IMR-90 (cell line): Measurements from ENCODE around the gene STX4. TPM values are rescaled to one million over a fixed set of nuclear protein-coding genes. Genes with fewer than 3 reads are reported as not detected.

Experiments
- ATAC-seq: fragments of 200-7000 bp; cut with Tn5 transposase; 2 replicates; pipeline ENCODE4 v1.9.1; 2020; ENCODE audit warnings: low read depth, mild to moderate bottlenecking, moderate library complexity
- BruUV-seq: library from RNA; stranded (reverse); fragments of 400-500 nt; replicated peaks from 2 replicates; lab custom pipeline; 2021; lab: Mats Ljungman, UMichigan
- CTCF ChIA-PET: fragments of 300-600 bp; formaldehyde crosslinking; extraction: SDS; loops from one replicate; lab custom pipeline; 2021; ENCODE audit warnings: antibody characterized with exemption; lab: Yijun Ruan, JAX
- POLR2A ChIA-PET: fragments of 300-600 bp; sonication (Branson Sonifier 250); formaldehyde crosslinking; loops from one replicate; lab custom pipeline; 2022; ENCODE audit warnings: antibody characterized with exemption; ENCODE audit not compliant: unreplicated experiment; lab: Charles Lee
- DNase-seq: peaks from one replicate; pipeline ENCODE4 v3.0.0; 2013
- H2AFZ ChIP-seq: replicated peaks from 2 replicates; pipeline ENCODE3; 2013; ENCODE audit warnings: low read length, mild to moderate bottlenecking; ENCODE audit not compliant: poor library complexity
- H2AK5ac ChIP-seq: 2 replicates; pipeline ENCODE4 v1.6.1; 2013; ENCODE audit warnings: low read depth, low read length, inconsistent platforms
- H2AK9ac ChIP-seq: replicated peaks from 2 replicates; pipeline ENCODE3; 2013; ENCODE audit warnings: mild to moderate bottlenecking, low read depth, low read length, moderate library complexity; ENCODE audit not compliant: poor library complexity
- H2BK120ac ChIP-seq: 2 replicates; pipeline ENCODE4 v1.6.1; 2013; ENCODE audit warnings: low read depth, low read length, inconsistent platforms
- H2BK15ac ChIP-seq: 3 replicates; pipeline ENCODE4 v1.6.1; 2013; ENCODE audit warnings: low read depth, low read length, inconsistent platforms
- H2BK20ac ChIP-seq: 2 replicates; pipeline ENCODE4 v1.6.1; 2013; ENCODE audit warnings: low read depth, mild to moderate bottlenecking, inconsistent platforms, low read length, moderate library complexity
- H2BK5ac ChIP-seq: 2 replicates; pipeline ENCODE4 v1.6.1; 2013; ENCODE audit warnings: mild to moderate bottlenecking, low read depth, low read length, inconsistent platforms; ENCODE audit not compliant: poor library complexity, severe bottlenecking
- H3K14ac ChIP-seq: replicated peaks from 2 replicates; pipeline ENCODE4 v1.6.1; 2013; ENCODE audit warnings: low read depth, low read length, inconsistent platforms
- H3K18ac ChIP-seq: 2 replicates; pipeline ENCODE4 v1.6.1; 2013; ENCODE audit warnings: low read depth, low read length, control low read depth
- H3K23ac ChIP-seq: 2 replicates; pipeline ENCODE4 v1.6.1; 2013; ENCODE audit warnings: low read depth, low read length, inconsistent platforms
- H3K27ac ChIP-seq: 2 replicates; pipeline ENCODE4 v1.5.1; 2013; ENCODE audit warnings: mild to moderate bottlenecking, control low read depth, low read length; ENCODE audit not compliant: insufficient read depth
- H3K27me3 ChIP-seq: 2 replicates; pipeline ENCODE4 v1.6.1; 2013; ENCODE audit warnings: low read length; ENCODE audit not compliant: control insufficient read depth, insufficient read depth
- H3K36me3 ChIP-seq: 2 replicates; pipeline ENCODE4 v1.6.1; 2013; ENCODE audit warnings: low read length, mixed read lengths; ENCODE audit not compliant: control insufficient read depth, insufficient read depth
- H3K4ac ChIP-seq: 2 replicates; pipeline ENCODE4 v1.6.1; 2013; ENCODE audit warnings: low read depth, low read length, inconsistent platforms
- H3K4me1 ChIP-seq: 2 replicates; pipeline ENCODE4 v1.6.1; 2013; ENCODE audit warnings: low read length, mixed read lengths; ENCODE audit not compliant: control insufficient read depth, insufficient read depth
- H3K4me2 ChIP-seq: 2 replicates; pipeline ENCODE4 v1.6.1; 2013; ENCODE audit warnings: low read depth, mild to moderate bottlenecking, control low read depth, low read length, moderate library complexity
- H3K4me3 ChIP-seq: 2 replicates; pipeline ENCODE4 v1.5.1; 2013; ENCODE audit warnings: low read depth, mild to moderate bottlenecking, control low read depth, low read length, moderate library complexity; ENCODE audit not compliant: insufficient read depth
- H3K56ac ChIP-seq: 2 replicates; pipeline ENCODE4 v1.6.1; 2013; ENCODE audit warnings: low read length, inconsistent platforms; ENCODE audit not compliant: insufficient read depth; ENCODE audit errors: extremely low read depth
- H3K79me1 ChIP-seq, 2 experiments: 2 replicates each; pipeline ENCODE4 v1.6.1; 2013; ENCODE audit warnings: low read length in 2 of 2, inconsistent platforms in 1 of 2, low read depth in 1 of 2
- H3K9ac ChIP-seq: 2 replicates; pipeline ENCODE4 v1.6.1; 2013; ENCODE audit warnings: low read depth, low read length, control low read depth
- H3K9me1 ChIP-seq: 2 replicates; pipeline ENCODE4 v1.6.1; 2013; ENCODE audit warnings: low read length, inconsistent platforms; ENCODE audit not compliant: insufficient read depth
- H3K9me3 ChIP-seq: 2 replicates; pipeline ENCODE4 v1.6.1; 2013; ENCODE audit warnings: low read length; ENCODE audit not compliant: control insufficient read depth, insufficient read depth
- H4K20me1 ChIP-seq: 2 replicates; pipeline ENCODE4 v1.6.1; 2013; ENCODE audit warnings: low read length, inconsistent platforms; ENCODE audit not compliant: insufficient read depth
- H4K5ac ChIP-seq: 2 replicates; pipeline ENCODE4 v1.6.1; 2013; ENCODE audit warnings: mild to moderate bottlenecking, low read depth, low read length, control low read depth
- H4K8ac ChIP-seq, 2 experiments: 2 replicates each; pipeline ENCODE4 v1.6.1; 2013; ENCODE audit warnings: low read depth in 2 of 2, low read length in 2 of 2, control low read depth in 1 of 2, inconsistent platforms in 1 of 2
- H4K91ac ChIP-seq: 2 replicates; pipeline ENCODE4 v1.6.1; 2013; ENCODE audit warnings: low read depth, low read length, inconsistent platforms; ENCODE audit not compliant: insufficient read depth
- BHLHE40 ChIP-seq: fragments of 150-350 bp; IDR thresholded peaks from 2 replicates; pipeline ENCODE4 v1.6.1; 2016; ENCODE audit warnings: mild to moderate bottlenecking, low read depth, low read length
- NFE2L2 ChIP-seq: fragments of 150-350 bp; IDR thresholded peaks from 2 replicates; pipeline ENCODE4 v1.6.1; 2016; ENCODE audit warnings: low read depth, mild to moderate bottlenecking, low read length
- WGBS, 2 experiments: methylation state at CpG; one replicate each; pipeline versions ENCODE4 v1.1.5 to v1.1.7; 2013; ENCODE audit warnings: missing lambda C conversion rate in 2 of 2; ENCODE audit not compliant: insufficient read length in 1 of 2; ENCODE audit errors: extremely low coverage in 2 of 2; 5-methylcytosine and 5-hydroxymethylcytosine counted together
- dilution Hi-C: fragments of 300-500 bp; cut with HindIII; formaldehyde crosslinking; loops from one replicate; pipeline ENCODE4 v1.14.3; 2018; ENCODE audit warnings: low sequenced_read_pairs; ENCODE audit not compliant: unreplicated experiment
- in situ Hi-C: fragments of 300-500 bp; cut with MboI; formaldehyde crosslinking; loops from 3 replicates; pipeline ENCODE4 v1.14.3; 2019; ENCODE audit warnings: low sequenced_read_pairs, inconsistent platforms, mixed read lengths
- intact Hi-C: fragments of 100-400 bp; cut with micrococcal nuclease; formaldehyde crosslinking; loops from 2 replicates; pipeline ENCODE4 v1.10.0; 2022
- polyA plus RNA-seq, 3 experiments: library from polyadenylated mRNA; depleted of rRNA; stranded (reverse); fragments of >200 nt; gene quantifications; 2 replicates each; pipeline ENCODE4 v1.2.3, GENCODE V29; 2012; ENCODE audit warnings: low replicate concordance in 1 of 3
- total RNA-seq: library from RNA; depleted of rRNA; stranded (reverse); fragments of >200 nt; gene quantifications from 2 replicates; pipeline ENCODE4 v1.2.3, GENCODE V29; 2012
- TF ChIP-seq, protein P1 (sequence below): conservative IDR thresholded peaks from 2 replicates; pipeline ENCODE4 v1.5.1; 2012; ENCODE audit warnings: mild to moderate bottlenecking, low read depth, low read length, improper control_type of control experiment

The STX4 gene
- total and polyA plus RNA-seq, 2 of the 4 experiments (the other 2 are of a cell fraction), result 23.5 to 67.9 TPM

GRCh38 chr16:31029272-31029671, 4.1 kb upstream of the STX4 start:
- H4K8ac ChIP-seq, result no peak overlapping the region
- H3K9me3 ChIP-seq, result no peaks in the 10 kb centered on the region
- POLR2A ChIA-PET, result no interaction called here
- CTCF ChIA-PET, result no interaction called here
- no CpG with 5 or more reads among the region's 5 CpGs for WGBS, 2 experiments
- no peak overlapping the region for H2BK15ac ChIP-seq
- H3K18ac ChIP-seq, result no peak overlapping the region
- DNase-seq (no peak), ATAC-seq (no peak)
- no peaks in the 10 kb centered on the region for H3K27me3 ChIP-seq
- H3K14ac ChIP-seq, result no peak overlapping the region
- no peak overlapping the region for H4K91ac ChIP-seq
- no peak overlapping the region for H4K5ac ChIP-seq
- no peak overlapping the region for H3K4me2 ChIP-seq
- no peak for TF ChIP-seq BHLHE40
- TF ChIP-seq, protein P1, sequence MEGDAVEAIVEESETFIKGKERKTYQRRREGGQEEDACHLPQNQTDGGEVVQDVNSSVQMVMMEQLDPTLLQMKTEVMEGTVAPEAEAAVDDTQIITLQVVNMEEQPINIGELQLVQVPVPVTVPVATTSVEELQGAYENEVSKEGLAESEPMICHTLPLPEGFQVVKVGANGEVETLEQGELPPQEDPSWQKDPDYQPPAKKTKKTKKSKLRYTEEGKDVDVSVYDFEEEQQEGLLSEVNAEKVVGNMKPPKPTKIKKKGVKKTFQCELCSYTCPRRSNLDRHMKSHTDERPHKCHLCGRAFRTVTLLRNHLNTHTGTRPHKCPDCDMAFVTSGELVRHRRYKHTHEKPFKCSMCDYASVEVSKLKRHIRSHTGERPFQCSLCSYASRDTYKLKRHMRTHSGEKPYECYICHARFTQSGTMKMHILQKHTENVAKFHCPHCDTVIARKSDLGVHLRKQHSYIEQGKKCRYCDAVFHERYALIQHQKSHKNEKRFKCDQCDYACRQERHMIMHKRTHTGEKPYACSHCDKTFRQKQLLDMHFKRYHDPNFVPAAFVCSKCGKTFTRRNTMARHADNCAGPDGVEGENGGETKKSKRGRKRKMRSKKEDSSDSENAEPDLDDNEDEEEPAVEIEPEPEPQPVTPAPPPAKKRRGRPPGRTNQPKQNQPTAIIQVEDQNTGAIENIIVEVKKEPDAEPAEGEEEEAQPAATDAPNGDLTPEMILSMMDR, result no peak
- no peak for TF ChIP-seq NFE2L2
- peak overlapping the region; percentile 78 for H2AK9ac ChIP-seq
- intact Hi-C loops (no loop called here), dilution Hi-C loops (no loop called here), in situ Hi-C loops (no loop called here)
- no peak overlapping the region for H2BK120ac ChIP-seq
- H3K9me1 ChIP-seq, result peaks cover under 1% of the 10 kb centered on the region; the same call in 1 of the 2 replicates
- no peak overlapping the region for H2BK20ac ChIP-seq
- no peak overlapping the region for H2AFZ ChIP-seq
- peaks cover 3% of the 10 kb centered on the region for H3K4me1 ChIP-seq
- H3K23ac ChIP-seq, result no peak overlapping the region
- H2AK5ac ChIP-seq, result 0 out of 2 replicates have a peak overlapping the region, but pooled peaks have one; percentile 23
- H3K4me3 ChIP-seq, result no peak overlapping the region
- no peak overlapping the region for H3K56ac ChIP-seq
- no TSS peak for BruUV-seq
- H4K20me1 ChIP-seq, result peaks cover 2% of the 10 kb centered on the region; the same call in 1 of the 2 replicates
- no peak overlapping the region for H3K27ac ChIP-seq
- H3K4ac ChIP-seq, result no peak overlapping the region
- peaks cover 8 to 16% of the 10 kb centered on the region in 2 experiments; a peak in 3 of 4 replicates for H3K79me1 ChIP-seq
- H3K36me3 ChIP-seq, result no peaks in the 10 kb centered on the region
- H2BK5ac ChIP-seq, result no peak overlapping the region
- no peak overlapping the region for H3K9ac ChIP-seq
